Neural progenitor cell (in vitro differentiated cells): Measurements from ENCODE around the gene HIVEP2. TPM values are rescaled to one million over a fixed set of nuclear protein-coding genes. Genes with fewer than 3 reads are reported as not detected.

Experiments used
- DNase-seq: peaks from one replicate; pipeline ENCODE4 v3.0.0-alpha.2; 2016; ENCODE audit warnings: low spot score
- H2AFZ ChIP-seq: fragments of 200-600 bp; sonication (generic); replicated peaks from 2 replicates; pipeline ENCODE4 v1.6.1; 2016; ENCODE audit warnings: antibody characterized with exemption
- H3F3A ChIP-seq: fragments of 200-600 bp; sonication (generic); 2 replicates; pipeline ENCODE4 v1.6.1; 2016; ENCODE audit warnings: antibody characterized with exemption, low read depth
- H3K27ac ChIP-seq: fragments of 200-600 bp; sonication (generic); 2 replicates; pipeline ENCODE4 v1.5.1; 2016; ENCODE audit warnings: mild to moderate bottlenecking
- H3K27me3 ChIP-seq: fragments of 200-600 bp; sonication (generic); 2 replicates; pipeline ENCODE4 v1.6.1; 2016; ENCODE audit warnings: mild to moderate bottlenecking, moderate library complexity
- H3K36me3 ChIP-seq: fragments of 200-600 bp; sonication (generic); 2 replicates; pipeline ENCODE4 v1.5.1; 2016
- H3K4me1 ChIP-seq: fragments of 200-600 bp; sonication (generic); 2 replicates; pipeline ENCODE4 v1.6.1; 2016; ENCODE audit warnings: mixed run types
- H3K4me2 ChIP-seq: fragments of 200-600 bp; sonication (generic); 2 replicates; pipeline ENCODE4 v1.6.1; 2016
- H3K4me3 ChIP-seq: fragments of 200-600 bp; sonication (generic); 2 replicates; pipeline ENCODE4 v1.5.1; 2016
- H3K79me2 ChIP-seq: fragments of 200-600 bp; sonication (generic); 2 replicates; pipeline ENCODE4 v1.6.1; 2016; ENCODE audit warnings: low read depth
- H3K9ac ChIP-seq: fragments of 200-600 bp; sonication (generic); 2 replicates; pipeline ENCODE4 v1.6.1; 2016
- H3K9me3 ChIP-seq: fragments of 200-600 bp; sonication (generic); 2 replicates; pipeline ENCODE4 v1.5.1; 2016; ENCODE audit warnings: low read depth
- H4K20me1 ChIP-seq: fragments of 200-600 bp; sonication (generic); 2 replicates; pipeline ENCODE4 v1.6.1; 2016; ENCODE audit warnings: low read depth
- H3K27ac Mint-ChIP-seq: 3 replicates; pipeline ENCODE4 v1.8.0; 2021; ENCODE audit warnings: mixed read lengths
- H3K27me3 Mint-ChIP-seq: 2 replicates; pipeline ENCODE4 v1.8.0; 2022; ENCODE audit warnings: low read depth, mild to moderate bottlenecking, inconsistent platforms, moderate library complexity, mixed read lengths; ENCODE audit not compliant: insufficient read depth
- H3K36me3 Mint-ChIP-seq: 3 replicates; pipeline ENCODE4 v1.8.0; 2021; ENCODE audit warnings: mixed read lengths
- H3K4me1 Mint-ChIP-seq: 3 replicates; pipeline ENCODE4 v1.8.0; 2021; ENCODE audit warnings: mixed read lengths
- H3K4me3 Mint-ChIP-seq: 3 replicates; pipeline ENCODE4 v1.8.0; 2021; ENCODE audit warnings: mild to moderate bottlenecking, moderate library complexity, mixed read lengths
- H3K9me3 Mint-ChIP-seq: 3 replicates; pipeline ENCODE4 v1.8.0; 2020; ENCODE audit warnings: mixed read lengths
- CTCF ChIP-seq: fragments of 200-600 bp; sonication (generic); IDR thresholded peaks from 2 replicates; pipeline ENCODE4 v1.5.1; 2017; ENCODE audit warnings: antibody characterized with exemption, mild to moderate bottlenecking
- EZH2 ChIP-seq: fragments of 200-600 bp; sonication (generic); IDR thresholded peaks from 2 replicates; pipeline ENCODE4 v1.6.1; 2017; ENCODE audit warnings: antibody characterized with exemption, mild to moderate bottlenecking, moderate library complexity
- EZH2phosphoT487 ChIP-seq: fragments of 200-600 bp; sonication (generic); IDR thresholded peaks from 2 replicates; pipeline ENCODE4 v1.6.1; 2017; ENCODE audit warnings: antibody characterized with exemption
- total RNA-seq: library from RNA; depleted of rRNA; stranded (reverse); fragments of >200 nt; gene quantifications from 2 replicates; pipeline ENCODE4 v1.2.3, GENCODE V29; 2015; ENCODE audit warnings: low replicate concordance

Gene HIVEP2
- total RNA-seq, 1 donor from 2014 or later = 2.1 TPM

- H4K20me1 ChIP-seq = no peaks in the 10 kb centered on the region
- no peak overlapping the region for H3K4me2 ChIP-seq
- TF ChIP-seq EZH2 = no peak
- TF ChIP-seq CTCF = no peak
- TF ChIP-seq EZH2phosphoT487 = no peak
- H3K9me3 Mint-ChIP-seq = no peaks in the 10 kb centered on the region
- H3K27ac Mint-ChIP-seq = no peak overlapping the region
- peaks cover 12% of the 10 kb centered on the region for H3K4me1 ChIP-seq
- no peaks in the 10 kb centered on the region for H3K79me2 ChIP-seq
- H3K4me1 Mint-ChIP-seq = peaks cover 12% of the 10 kb centered on the region
- H3K36me3 Mint-ChIP-seq = no peaks in the 10 kb centered on the region
- H3F3A ChIP-seq = peaks cover 5% of the 10 kb centered on the region
- H3K9ac ChIP-seq = no peak overlapping the region
- DNase-seq = no peak
- H3K27ac ChIP-seq = no peak overlapping the region
- no peaks in the 10 kb centered on the region for H3K27me3 Mint-ChIP-seq
- no peaks in the 10 kb centered on the region for H3K36me3 ChIP-seq
- no peak overlapping the region for H3K4me3 ChIP-seq
- H3K9me3 ChIP-seq = no peaks in the 10 kb centered on the region
- no peak overlapping the region for H3K4me3 Mint-ChIP-seq
- H3K27me3 ChIP-seq = no peaks in the 10 kb centered on the region
- no peak overlapping the region for H2AFZ ChIP-seq
Observed at GRCh38 chr6:142880201-142880600, 64.8 kb downstream of the HIVEP2 start.

GRCh38 chr6:142879527-142879926 lies 65.4 kb downstream of the HIVEP2 start:
- no peaks in the 10 kb centered on the region for H3K79me2 ChIP-seq
- no peak overlapping the region for H3K27ac ChIP-seq
- Mint-ChIP-seq H3K4me3 (no peak overlapping the region), H3K36me3 (no peaks in the 10 kb centered on the region), H3K27me3 (no peaks in the 10 kb centered on the region), H3K9me3 (no peaks in the 10 kb centered on the region), H3K4me1 (peaks cover 5% of the 10 kb centered on the region), H3K27ac (no peak overlapping the region)
- no peaks in the 10 kb centered on the region for H3K27me3 ChIP-seq
- no peak overlapping the region for H3K4me2 ChIP-seq
- no peak for DNase-seq
- no peaks in the 10 kb centered on the region for H3K36me3 ChIP-seq
- H3F3A ChIP-seq = peaks cover 3% of the 10 kb centered on the region
- no peaks in the 10 kb centered on the region for H3K9me3 ChIP-seq
- no peak for TF ChIP-seq EZH2
- TF ChIP-seq EZH2phosphoT487 = no peak
- TF ChIP-seq CTCF = no peak
- H3K4me3 ChIP-seq = no peak overlapping the region
- no peaks in the 10 kb centered on the region for H4K20me1 ChIP-seq
- H2AFZ ChIP-seq = no peak overlapping the region
- no peak overlapping the region for H3K9ac ChIP-seq
- peaks cover 6% of the 10 kb centered on the region for H3K4me1 ChIP-seq

- no peak overlapping the region for H3K4me3 Mint-ChIP-seq
- no peaks in the 10 kb centered on the region for H3K36me3 Mint-ChIP-seq
- no peak for DNase-seq
- Histone ChIP-seq H3K27ac (no peak overlapping the region), H3K9ac (no peak overlapping the region), H3F3A (no peaks in the 10 kb centered on the region), H3K9me3 (no peaks in the 10 kb centered on the region), H3K79me2 (no peaks in the 10 kb centered on the region), H3K4me3 (no peak overlapping the region), H3K4me1 (peaks cover 2% of the 10 kb centered on the region), H3K27me3 (no peaks in the 10 kb centered on the region), H2AFZ (no peak overlapping the region), H4K20me1 (no peaks in the 10 kb centered on the region), H3K4me2 (no peak overlapping the region), H3K36me3 (no peaks in the 10 kb centered on the region)
- no peak overlapping the region for H3K27ac Mint-ChIP-seq
- no peaks in the 10 kb centered on the region for H3K9me3 Mint-ChIP-seq
- TF ChIP-seq EZH2 (no peak), EZH2phosphoT487 (no peak), CTCF (no peak)
- H3K4me1 Mint-ChIP-seq = peaks cover under 1% of the 10 kb centered on the region
- no peaks in the 10 kb centered on the region for H3K27me3 Mint-ChIP-seq
Observed at GRCh38 chr6:142879076-142879475, 65.9 kb downstream of the HIVEP2 start.

GRCh38 chr6:142878407-142878806 lies 66.6 kb downstream of the HIVEP2 start:
- Histone ChIP-seq H4K20me1 (no peaks in the 10 kb centered on the region), H3K36me3 (no peaks in the 10 kb centered on the region), H3K27me3 (no peaks in the 10 kb centered on the region), H3K4me1 (no peaks in the 10 kb centered on the region), H3K9ac (no peak overlapping the region), H2AFZ (no peak overlapping the region), H3K4me2 (no peak overlapping the region), H3K9me3 (no peaks in the 10 kb centered on the region), H3K27ac (no peak overlapping the region), H3K4me3 (no peak overlapping the region), H3K79me2 (no peaks in the 10 kb centered on the region), H3F3A (no peaks in the 10 kb centered on the region)
- H3K9me3 Mint-ChIP-seq = no peaks in the 10 kb centered on the region
- H3K27me3 Mint-ChIP-seq = no peaks in the 10 kb centered on the region
- H3K4me3 Mint-ChIP-seq = no peak overlapping the region
- H3K4me1 Mint-ChIP-seq = no peaks in the 10 kb centered on the region
- TF ChIP-seq CTCF (no peak), EZH2phosphoT487 (no peak), EZH2 (no peak)
- no peak for DNase-seq
- no peak overlapping the region for H3K27ac Mint-ChIP-seq
- H3K36me3 Mint-ChIP-seq = no peaks in the 10 kb centered on the region
